GM15510 (cell line): ENCODE results near the gene ADAMTS12.

Experiments
- POLR2A ChIP-seq: IDR thresholded peaks from 3 replicates; pipeline ENCODE4 v1.6.1; 2011; ENCODE audit warnings: borderline replicate concordance; ENCODE audit not compliant: insufficient read length; ENCODE audit errors: extremely low read depth

The ADAMTS12 gene

DNA sequence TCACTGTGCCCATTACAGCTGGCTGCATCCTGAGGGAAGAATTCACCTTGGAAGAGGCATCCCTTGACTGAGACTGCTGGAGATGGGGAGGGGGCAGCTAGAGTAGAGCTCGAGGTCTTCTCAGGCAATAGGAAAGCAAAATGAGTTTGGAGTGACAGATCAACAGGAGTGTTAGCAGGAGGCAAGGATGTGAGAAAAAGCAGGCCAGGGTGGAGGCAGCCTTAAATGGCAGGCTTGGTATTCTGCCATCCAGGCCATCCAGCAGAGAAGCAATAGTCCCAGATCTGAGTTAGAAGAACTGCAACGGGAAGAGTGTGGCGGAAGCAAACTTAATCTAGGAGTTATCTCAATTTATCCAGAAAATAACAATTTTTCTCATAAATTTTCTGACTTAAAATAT, 6.1 kb downstream of the ADAMTS12 start:
- TF ChIP-seq POLR2A: no peak

GRCh38 chr5:33883482-33883881, 8.3 kb downstream of the ADAMTS12 start:
- TF ChIP-seq POLR2A: no peak

GRCh38 chr5:33880319-33880718, 11.5 kb downstream of the ADAMTS12 start:
- TF ChIP-seq POLR2A: no peak

- no peak for TF ChIP-seq POLR2A
Measured at GRCh38 chr5:33877449-33877848, 14.3 kb downstream of the ADAMTS12 start.

GRCh38 chr5:33867241-33867640, 24.5 kb downstream of the ADAMTS12 start:
- no peak for TF ChIP-seq POLR2A

GRCh38 chr5:33857037-33857436, 34.8 kb downstream of the ADAMTS12 start:
- no peak for TF ChIP-seq POLR2A

- no peak for TF ChIP-seq POLR2A
Measured at GRCh38 chr5:33855396-33855795, 36.4 kb downstream of the ADAMTS12 start.

- no peak for TF ChIP-seq POLR2A
Measured at GRCh38 chr5:33854733-33855151, 37.0 kb downstream of the ADAMTS12 start.

DNA sequence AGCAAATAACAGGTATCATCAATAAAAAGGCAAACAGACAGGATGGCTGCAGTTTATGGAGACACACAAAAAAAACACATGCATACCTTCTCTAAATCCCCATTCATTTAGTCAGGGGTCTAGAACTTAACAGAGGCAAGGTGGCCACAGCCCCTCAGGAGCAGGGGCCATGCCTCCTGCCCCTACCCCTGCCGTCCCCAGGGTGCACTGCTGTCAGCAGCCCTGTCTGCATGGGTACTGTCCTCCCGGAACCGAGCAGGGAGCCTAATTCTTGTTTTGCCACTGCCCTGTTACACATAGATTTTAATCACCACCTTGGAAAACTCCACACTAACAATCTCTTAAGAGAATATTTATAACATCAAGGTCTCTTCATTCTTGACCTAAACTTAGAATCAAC, 39.0 kb downstream of the ADAMTS12 start:
- no peak for TF ChIP-seq POLR2A

GRCh38 chr5:33852319-33852718, 39.5 kb downstream of the ADAMTS12 start:
- no peak for TF ChIP-seq POLR2A

GRCh38 chr5:33850100-33850594, 41.6 kb downstream of the ADAMTS12 start:
- no peak for TF ChIP-seq POLR2A

DNA sequence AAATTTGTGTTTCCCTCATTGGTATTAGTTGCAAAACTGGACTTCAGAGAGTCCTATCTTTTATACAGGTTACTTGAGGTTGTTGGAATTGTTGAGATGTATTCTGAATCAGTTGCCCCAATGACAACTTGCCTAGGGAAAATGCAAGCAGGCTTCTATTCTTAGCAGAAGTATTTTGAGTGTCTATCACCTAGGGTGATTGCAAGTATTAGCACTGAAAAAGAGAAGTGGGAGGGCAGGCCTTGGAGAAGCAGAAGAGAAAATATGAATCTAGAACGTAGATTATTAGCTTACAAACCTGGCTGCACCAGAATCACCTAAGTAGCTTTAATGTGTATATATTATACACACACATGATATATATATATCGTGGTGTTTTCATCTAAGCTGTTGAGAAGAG, 43.2 kb downstream of the ADAMTS12 start:
- TF ChIP-seq POLR2A: no peak

DNA sequence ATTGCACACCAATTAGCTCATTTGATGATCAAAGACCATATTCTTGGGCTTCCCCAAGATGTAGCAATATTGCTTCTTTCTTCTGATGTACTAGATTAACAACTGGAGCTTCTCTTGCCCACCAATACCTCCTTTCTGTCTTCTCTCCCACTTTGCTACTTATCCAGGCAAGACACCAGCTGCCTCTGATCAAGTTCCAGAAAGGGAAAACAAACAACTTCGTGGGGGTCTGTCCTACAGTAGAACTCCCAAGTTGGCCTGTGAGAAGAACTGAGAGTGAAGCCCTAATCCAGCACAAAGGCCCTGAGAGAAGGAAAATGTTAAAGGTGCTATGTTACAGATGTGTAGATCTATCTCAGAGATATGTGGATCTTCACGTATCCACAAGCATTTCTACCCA, 44.9 kb downstream of the ADAMTS12 start:
- no peak for TF ChIP-seq POLR2A

DNA sequence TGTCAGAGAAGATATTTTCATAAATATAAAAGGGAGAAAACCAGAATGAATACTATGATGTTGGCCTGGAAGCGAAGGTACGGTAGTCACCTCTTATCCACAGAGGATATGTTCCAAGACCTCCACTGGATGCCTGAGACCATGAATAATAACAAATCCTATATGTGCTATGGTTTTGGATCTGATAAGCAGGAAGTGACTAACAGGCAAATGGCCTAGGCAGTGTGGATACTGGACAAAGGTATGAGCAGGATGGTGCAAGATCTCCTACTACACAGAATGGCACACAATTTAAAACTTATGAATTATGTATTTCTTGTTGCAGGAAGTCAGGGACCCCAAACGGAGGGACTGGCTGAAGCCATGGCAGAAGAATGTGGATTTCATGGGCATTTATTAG, 48.2 kb downstream of the ADAMTS12 start:
- no peak for TF ChIP-seq POLR2A

DNA sequence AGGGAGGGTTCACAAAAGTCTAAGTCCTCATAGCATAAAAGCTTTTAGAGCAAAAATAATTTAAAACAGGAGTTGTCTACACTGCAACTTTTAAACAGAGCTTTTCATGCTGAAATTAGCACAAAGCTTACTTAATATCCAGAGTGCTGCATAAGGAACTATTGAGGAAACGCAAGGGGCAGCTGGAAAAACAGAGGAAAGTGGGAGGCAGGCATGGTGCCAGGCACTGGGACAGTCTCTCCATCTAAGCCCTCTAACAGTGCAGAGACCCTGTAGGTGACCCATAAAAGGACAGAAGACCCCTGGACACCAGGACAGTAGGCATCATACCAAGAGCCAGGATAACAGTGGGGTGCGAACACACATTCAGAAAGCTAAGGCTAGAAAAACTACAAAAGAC, 49.3 kb downstream of the ADAMTS12 start:
- TF ChIP-seq POLR2A: no peak

DNA sequence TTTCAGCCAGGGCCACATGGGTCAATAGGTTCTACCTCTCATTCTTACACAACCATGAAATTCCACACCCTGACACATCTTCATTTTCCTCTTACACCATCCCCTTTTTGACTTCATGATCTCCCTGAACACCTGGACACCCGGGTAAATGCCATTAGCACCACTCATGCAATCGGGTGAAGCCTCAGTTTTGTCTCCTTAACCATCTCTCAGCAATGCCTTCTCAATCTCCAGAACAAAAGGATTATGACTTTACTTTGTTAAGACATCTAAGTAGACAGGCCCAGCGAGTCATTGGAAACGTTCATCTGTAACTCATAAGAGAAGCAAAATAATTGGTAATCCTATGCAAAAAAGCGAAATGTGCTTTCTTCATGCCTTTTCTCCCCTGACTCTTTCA, 49.9 kb downstream of the ADAMTS12 start:
- TF ChIP-seq POLR2A: no peak

- no peak for TF ChIP-seq POLR2A
Measured at GRCh38 chr5:33840927-33841547, 50.8 kb downstream of the ADAMTS12 start.
